Suprapubic skin (tissue), 3 donors: ENCODE results near the gene PRCP.

Experiments
- CTCF ChIP-seq, 2 donors: fragments of 200-600 bp in 1 of 2; fragments of 450-650 bp in 1 of 2; sonication (generic) in 1 of 2; IDR thresholded peaks; one replicate each; pipeline ENCODE4 v1.5.1; 2016 to 2019; ENCODE audit warnings: antibody characterized with exemption in 2 of 2, mild to moderate bottlenecking in 1 of 2, moderate library complexity in 1 of 2
- POLR2A ChIP-seq, 2 donors: fragments of 450-650 bp; IDR thresholded peaks; one replicate each; pipeline ENCODE4 v1.6.1; 2017; ENCODE audit warnings: antibody characterized with exemption in 2 of 2, mild to moderate bottlenecking in 2 of 2, moderate library complexity in 2 of 2

GRCh38 chr11:82794490-82794889 lies 105.7 kb downstream of the PRCP start:
- TF ChIP-seq CTCF (IDR thresholded peaks at IDR 0.05) (no peak), POLR2A (IDR thresholded peaks at IDR 0.05) (no peak)
